ENCODE results near the gene RAI14. TPM values are rescaled to one million over a fixed set of nuclear protein-coding genes. Genes with fewer than 3 reads are reported as not detected.
A peak's percentile ranks its signal among the peaks of the same experiment; 100 is the strongest.

Gene RAI14
- total and polyA plus RNA-seq, 2 experiments from 2014 or later: 42.2 to 49.6 TPM

DNA sequence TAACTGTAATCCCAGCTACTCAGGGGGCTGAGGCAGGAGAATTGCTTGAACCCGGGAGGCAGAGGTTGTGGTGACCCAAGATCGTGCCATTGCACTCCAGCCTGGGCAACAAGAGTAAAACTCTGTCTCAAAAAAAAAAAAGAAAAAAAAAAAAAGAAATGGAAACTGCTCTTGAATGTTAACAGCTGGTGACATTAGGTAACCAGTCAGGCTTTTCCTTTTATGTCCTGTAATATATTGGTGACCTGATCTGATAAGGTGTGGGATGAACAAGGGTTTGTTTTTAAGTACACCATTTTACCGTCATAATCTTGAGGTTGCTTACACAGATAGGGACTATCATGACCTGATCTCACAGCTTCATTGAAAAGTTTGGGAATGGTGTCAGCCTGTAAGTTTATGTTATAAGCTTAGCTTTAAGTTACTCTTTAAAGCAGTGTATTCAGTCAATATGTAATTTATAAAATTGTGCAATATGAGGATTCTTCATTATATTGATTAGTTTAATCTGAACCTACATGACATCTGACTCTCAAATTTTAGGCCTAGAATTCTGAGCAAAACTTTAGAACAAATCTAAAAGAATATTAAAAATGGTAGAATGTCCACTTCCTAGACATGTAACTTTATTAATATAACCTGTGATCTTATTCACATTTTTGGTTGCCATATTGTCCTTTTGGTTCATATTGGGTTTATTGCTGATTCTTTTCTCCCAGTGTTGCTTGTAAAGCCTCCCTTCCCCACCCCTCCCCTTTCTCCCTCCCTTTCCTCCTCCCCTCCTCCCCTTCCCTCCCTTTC is 41.4 kb downstream of the RAI14 start:
- Histone ChIP-seq H3K4me3 (no peak overlapping the region), H3K27ac (no peak overlapping the region), H3K4me2 (no peak overlapping the region), H3K36me3 (replicated peaks; ENCODE audit: insufficient read depth, low read depth) (no peaks in the 10 kb centered on the region), H2AFZ (no peak overlapping the region), H3K27me3 (no peaks in the 10 kb centered on the region), H4K20me1 (ENCODE audit: insufficient read depth, poor library complexity, severe bottlenecking) (no peaks in the 10 kb centered on the region), H3K4me1 (ENCODE audit: insufficient read depth) (peaks cover 13% of the 10 kb centered on the region), H3K9me3 (ENCODE audit: low read depth) (no peaks in the 10 kb centered on the region), H3K9me2 (replicated peaks; ENCODE audit: insufficient read depth) (no peaks in the 10 kb centered on the region), H3K79me2 (peaks cover 18% of the 10 kb centered on the region)
- DNase-seq (ENCODE audit: low spot score): no peak
- TF ChIP-seq EZH2phosphoT487 (IDR thresholded peaks at IDR 0.05; ENCODE audit: low read depth, severe bottlenecking, unreplicated experiment) (no peak), EZH2 (IDR thresholded peaks at IDR 0.05; ENCODE audit: borderline replicate concordance) (no peak)
- TF ChIP-seq, protein P1, sequence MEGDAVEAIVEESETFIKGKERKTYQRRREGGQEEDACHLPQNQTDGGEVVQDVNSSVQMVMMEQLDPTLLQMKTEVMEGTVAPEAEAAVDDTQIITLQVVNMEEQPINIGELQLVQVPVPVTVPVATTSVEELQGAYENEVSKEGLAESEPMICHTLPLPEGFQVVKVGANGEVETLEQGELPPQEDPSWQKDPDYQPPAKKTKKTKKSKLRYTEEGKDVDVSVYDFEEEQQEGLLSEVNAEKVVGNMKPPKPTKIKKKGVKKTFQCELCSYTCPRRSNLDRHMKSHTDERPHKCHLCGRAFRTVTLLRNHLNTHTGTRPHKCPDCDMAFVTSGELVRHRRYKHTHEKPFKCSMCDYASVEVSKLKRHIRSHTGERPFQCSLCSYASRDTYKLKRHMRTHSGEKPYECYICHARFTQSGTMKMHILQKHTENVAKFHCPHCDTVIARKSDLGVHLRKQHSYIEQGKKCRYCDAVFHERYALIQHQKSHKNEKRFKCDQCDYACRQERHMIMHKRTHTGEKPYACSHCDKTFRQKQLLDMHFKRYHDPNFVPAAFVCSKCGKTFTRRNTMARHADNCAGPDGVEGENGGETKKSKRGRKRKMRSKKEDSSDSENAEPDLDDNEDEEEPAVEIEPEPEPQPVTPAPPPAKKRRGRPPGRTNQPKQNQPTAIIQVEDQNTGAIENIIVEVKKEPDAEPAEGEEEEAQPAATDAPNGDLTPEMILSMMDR (IDR thresholded peaks at IDR 0.05; ENCODE audit: poor library complexity): no peak
- WGBS (ENCODE audit: low lambda C conversion rate, missing lambda C conversion rate): 83% methylated on average over 3 of the region's 3 CpGs

DNA sequence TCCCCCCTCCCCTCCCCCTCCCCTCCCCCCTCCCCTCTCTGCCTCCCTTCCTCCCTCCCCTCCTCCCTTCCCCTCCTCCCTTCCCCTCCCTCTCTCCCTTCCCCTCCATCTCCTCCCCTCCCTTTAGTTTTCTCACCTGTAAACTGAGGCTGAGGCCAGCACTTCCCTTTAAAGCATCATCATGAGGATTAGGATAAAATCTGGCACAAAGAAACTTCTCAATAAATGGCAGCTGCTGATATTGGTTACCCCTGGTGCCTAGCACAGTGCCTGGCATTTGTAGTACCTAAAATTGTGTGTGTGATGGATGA is 41.9 kb downstream of the RAI14 start:
- TF ChIP-seq, protein P1 (IDR thresholded peaks at IDR 0.05; ENCODE audit: poor library complexity): no peak
- TF ChIP-seq EZH2phosphoT487 (IDR thresholded peaks at IDR 0.05; ENCODE audit: low read depth, severe bottlenecking, unreplicated experiment) (no peak), EZH2 (IDR thresholded peaks at IDR 0.05; ENCODE audit: borderline replicate concordance) (no peak)

DNA sequence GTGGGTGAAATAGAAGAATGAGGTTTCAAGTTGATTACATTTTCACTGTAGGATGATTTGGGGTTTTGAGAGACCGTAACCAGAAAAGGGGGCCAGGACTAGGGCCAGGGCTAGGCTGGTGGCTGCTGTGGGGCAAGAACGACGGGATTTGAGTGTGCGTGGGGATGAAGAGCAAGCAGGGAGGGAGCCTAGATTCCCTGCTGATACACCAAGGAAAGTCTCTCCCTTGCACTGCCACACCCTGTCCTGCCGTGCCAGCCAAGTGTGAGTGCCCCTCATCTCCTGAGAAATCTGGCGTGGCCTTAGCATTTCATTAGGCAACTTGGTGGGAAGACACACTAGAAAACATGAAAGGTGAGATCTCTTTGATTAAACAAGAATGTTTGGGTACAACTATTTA is 42.6 kb downstream of the RAI14 start:
- 91% methylated on average over 6 of the region's 6 CpGs for WGBS (ENCODE audit: low lambda C conversion rate, missing lambda C conversion rate)
- Histone ChIP-seq H3K27me3 (no peaks in the 10 kb centered on the region), H3K9me3 (ENCODE audit: low read depth) (no peaks in the 10 kb centered on the region), H3K4me2 (no peak overlapping the region), H3K27ac (peak overlapping the region; percentile 47), H4K20me1 (ENCODE audit: insufficient read depth, poor library complexity, severe bottlenecking) (no peaks in the 10 kb centered on the region), H3K9me2 (replicated peaks; ENCODE audit: insufficient read depth) (no peaks in the 10 kb centered on the region), H2AFZ (no peak overlapping the region), H3K36me3 (replicated peaks; ENCODE audit: insufficient read depth, low read depth) (no peaks in the 10 kb centered on the region), H3K4me1 (ENCODE audit: insufficient read depth) (peaks cover 19% of the 10 kb centered on the region), H3K4me3 (no peak overlapping the region), H3K79me2 (peaks cover 16% of the 10 kb centered on the region)
- DNase-seq (ENCODE audit: low spot score): no peak
- TF ChIP-seq EZH2phosphoT487 (IDR thresholded peaks at IDR 0.05; ENCODE audit: low read depth, severe bottlenecking, unreplicated experiment) (no peak), EZH2 (IDR thresholded peaks at IDR 0.05; ENCODE audit: borderline replicate concordance) (no peak)
- TF ChIP-seq, protein P1 (IDR thresholded peaks at IDR 0.05; ENCODE audit: poor library complexity): no peak

More for the DNA sequence above, 41.9 kb downstream of the RAI14 start:
- H2AFZ ChIP-seq: no peak overlapping the region
- no peaks in the 10 kb centered on the region for H4K20me1 ChIP-seq (ENCODE audit: insufficient read depth, poor library complexity, severe bottlenecking)
- H3K36me3 ChIP-seq (replicated peaks; ENCODE audit: insufficient read depth, low read depth): no peaks in the 10 kb centered on the region
- H3K79me2 ChIP-seq: peaks cover 16% of the 10 kb centered on the region
- H3K4me1 ChIP-seq (ENCODE audit: insufficient read depth): peaks cover 13% of the 10 kb centered on the region
- H3K27ac ChIP-seq: no peak overlapping the region
- H3K9me3 ChIP-seq (ENCODE audit: low read depth): no peaks in the 10 kb centered on the region
- H3K4me3 ChIP-seq: no peak overlapping the region
- DNase-seq (ENCODE audit: low spot score): no peak
- no peaks in the 10 kb centered on the region for H3K27me3 ChIP-seq
- no peak overlapping the region for H3K4me2 ChIP-seq
- H3K9me2 ChIP-seq (replicated peaks; ENCODE audit: insufficient read depth): no peaks in the 10 kb centered on the region
